Epithelial cell of esophagus (primary cell): ENCODE measurements around the gene FECH.

Source experiments
- DNase-seq: peaks from one replicate; pipeline ENCODE4 v3.0.0; 2010; ENCODE audit warnings: low read depth
- H3K4me3 ChIP-seq: 2 replicates; pipeline ENCODE4 v1.5.1; 2011; ENCODE audit warnings: mild to moderate bottlenecking, low read length, control low read depth
- CTCF ChIP-seq: IDR thresholded peaks from 2 replicates; pipeline ENCODE4 v1.5.1; 2011; ENCODE audit warnings: low read depth, mild to moderate bottlenecking, low read length, control low read depth, inconsistent platforms; ENCODE audit not compliant: insufficient read depth; ENCODE audit errors: missing control alignments

FECH gene

DNA sequence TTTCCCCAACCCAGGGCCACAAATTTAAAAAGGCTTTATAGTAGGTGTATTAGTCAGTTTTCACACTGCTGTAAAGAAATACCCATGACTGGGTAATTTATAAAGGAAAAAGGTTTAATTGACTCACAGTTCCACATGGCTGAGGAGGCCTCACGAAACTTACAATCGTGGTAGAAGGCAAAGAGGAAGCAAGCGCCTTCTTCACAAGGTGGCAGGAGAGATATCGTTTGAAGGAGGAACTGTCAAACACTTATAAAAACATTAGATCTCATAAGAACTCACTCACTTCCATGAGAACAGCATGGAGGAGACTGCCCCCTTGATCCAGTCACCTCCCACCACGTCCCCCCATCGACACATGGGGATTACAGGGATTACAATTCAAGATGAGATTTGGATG, 70.4 kb downstream of the FECH start:
- TF ChIP-seq CTCF: no peak
- no peak for DNase-seq
- no peak overlapping the region for H3K4me3 ChIP-seq

DNA sequence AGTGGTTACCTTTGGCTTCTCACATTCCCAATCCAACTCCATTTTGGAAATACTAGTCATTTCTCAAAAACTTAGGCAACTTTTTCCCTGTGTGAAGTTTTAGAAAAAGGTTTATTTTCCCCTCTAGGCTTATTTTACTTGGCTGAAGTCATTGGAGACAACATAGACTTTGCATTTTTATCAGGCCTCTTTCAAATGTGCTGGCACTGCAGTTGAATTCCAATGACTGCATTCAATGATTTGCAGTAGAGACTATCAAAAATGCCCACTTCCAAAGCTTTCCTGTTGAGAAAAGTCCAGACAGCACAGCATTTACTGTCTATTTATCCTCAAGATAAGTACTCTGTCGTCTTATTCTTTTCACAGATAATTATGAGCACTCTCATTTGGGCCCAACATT, 81.3 kb downstream of the FECH start:
- no peak for TF ChIP-seq CTCF
- H3K4me3 ChIP-seq: no peak overlapping the region
- no peak for DNase-seq

DNA sequence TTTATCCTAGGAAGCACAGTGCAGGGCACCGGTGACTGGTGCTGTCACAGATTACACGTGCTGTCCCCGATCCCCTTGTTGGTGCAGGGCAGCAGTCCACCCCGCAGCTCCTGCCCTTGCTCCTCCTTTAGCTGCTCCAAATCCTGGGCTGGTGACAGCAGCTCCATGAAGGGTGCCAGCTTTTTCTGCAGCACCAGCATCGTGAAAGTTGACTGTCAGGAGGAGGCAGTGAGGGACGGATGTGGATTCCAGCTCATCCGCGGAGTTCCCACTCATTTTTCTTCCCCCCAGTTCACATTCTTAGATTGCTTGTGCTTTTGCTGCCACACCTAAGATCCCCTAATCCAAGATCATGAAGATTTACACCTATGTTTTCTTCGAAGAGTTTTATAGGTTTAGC, 83.9 kb downstream of the FECH start:
- H3K4me3 ChIP-seq: no peak overlapping the region
- no peak for TF ChIP-seq CTCF
- no peak for DNase-seq

DNA sequence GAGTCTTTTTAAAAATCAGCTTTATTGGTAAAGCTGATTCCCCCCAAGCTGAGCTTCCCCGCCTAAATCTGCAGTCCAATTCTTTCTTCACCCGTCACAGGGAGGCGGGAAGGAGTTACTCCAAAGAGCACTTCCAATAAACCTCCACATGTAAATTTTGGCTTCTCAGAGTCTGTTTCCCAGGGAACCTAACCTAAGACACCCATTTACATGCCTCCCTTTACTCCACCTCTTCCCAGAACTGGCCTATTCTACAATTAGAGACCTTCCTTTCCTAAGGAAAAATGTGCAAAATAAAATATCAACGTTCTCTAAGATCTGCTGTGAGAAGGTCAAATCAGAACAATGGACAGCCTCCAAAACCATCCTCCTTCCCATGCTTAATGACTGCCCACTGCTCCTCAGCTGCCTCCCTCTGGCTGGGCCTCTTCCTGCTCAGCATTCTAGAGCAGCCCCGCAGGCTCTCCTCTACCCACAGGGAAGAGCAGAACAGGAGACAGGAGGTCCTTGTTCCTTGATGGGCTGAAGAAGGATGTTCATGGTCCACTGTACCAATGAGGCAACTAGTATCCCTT, 87.7 kb downstream of the FECH start:
- H3K4me3 ChIP-seq: no peak overlapping the region
- DNase-seq: no peak
- no peak for TF ChIP-seq CTCF
